OCI-LY7 (cell line): ENCODE results near the gene FAU.

Source experiments
- CTCF ChIP-seq: fragments of 200-600 bp; sonication (generic); conservative IDR thresholded peaks from 2 replicates; pipeline ENCODE4 v1.5.1; 2014; ENCODE audit warnings: mild to moderate bottlenecking, antibody characterized with exemption, low read length, moderate library complexity, mixed read lengths
- EZH2phosphoT487 ChIP-seq: fragments of 200-600 bp; sonication (generic); IDR thresholded peaks from 2 replicates; pipeline ENCODE4 v1.6.1; 2018; ENCODE audit warnings: low read depth, borderline replicate concordance, mild to moderate bottlenecking, mixed run types, antibody characterized with exemption, low read length, moderate library complexity, mixed read lengths

GRCh38 chr11:65083834-65084597 is 37.9 kb downstream of the FAU start, which contains the start of the genes CDCA5 and ZFPL1:
- TF ChIP-seq CTCF (no peak), EZH2phosphoT487 (no peak)
